ENCODE measurements around the gene GRM1.

DNA sequence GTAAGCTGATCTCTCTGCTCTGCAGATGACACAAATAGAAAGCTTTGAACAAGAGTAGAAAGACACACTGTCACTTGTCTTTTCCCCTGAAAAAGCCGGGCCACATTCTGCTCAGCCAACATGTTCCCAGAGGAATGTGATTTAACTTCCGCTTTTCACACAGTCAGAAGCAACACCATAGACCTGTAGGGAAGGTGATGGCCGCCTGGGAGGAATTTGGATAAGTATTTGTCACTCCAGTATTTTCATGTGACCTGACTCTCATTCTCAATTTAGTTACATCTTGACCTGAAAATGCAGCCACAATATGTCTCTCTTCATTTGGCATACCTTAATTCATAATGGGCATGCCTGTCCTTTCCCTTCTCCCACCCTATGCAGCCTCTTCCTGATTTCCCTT lies 2.0 kb upstream of the GRM1 start:
- TF ChIP-seq, protein P1, sequence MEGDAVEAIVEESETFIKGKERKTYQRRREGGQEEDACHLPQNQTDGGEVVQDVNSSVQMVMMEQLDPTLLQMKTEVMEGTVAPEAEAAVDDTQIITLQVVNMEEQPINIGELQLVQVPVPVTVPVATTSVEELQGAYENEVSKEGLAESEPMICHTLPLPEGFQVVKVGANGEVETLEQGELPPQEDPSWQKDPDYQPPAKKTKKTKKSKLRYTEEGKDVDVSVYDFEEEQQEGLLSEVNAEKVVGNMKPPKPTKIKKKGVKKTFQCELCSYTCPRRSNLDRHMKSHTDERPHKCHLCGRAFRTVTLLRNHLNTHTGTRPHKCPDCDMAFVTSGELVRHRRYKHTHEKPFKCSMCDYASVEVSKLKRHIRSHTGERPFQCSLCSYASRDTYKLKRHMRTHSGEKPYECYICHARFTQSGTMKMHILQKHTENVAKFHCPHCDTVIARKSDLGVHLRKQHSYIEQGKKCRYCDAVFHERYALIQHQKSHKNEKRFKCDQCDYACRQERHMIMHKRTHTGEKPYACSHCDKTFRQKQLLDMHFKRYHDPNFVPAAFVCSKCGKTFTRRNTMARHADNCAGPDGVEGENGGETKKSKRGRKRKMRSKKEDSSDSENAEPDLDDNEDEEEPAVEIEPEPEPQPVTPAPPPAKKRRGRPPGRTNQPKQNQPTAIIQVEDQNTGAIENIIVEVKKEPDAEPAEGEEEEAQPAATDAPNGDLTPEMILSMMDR (tag by site-specific recombination; IDR thresholded peaks at IDR 0.05), result no peak
- TF ChIP-seq ZNF214 (tag by site-specific recombination; IDR thresholded peaks at IDR 0.05; ENCODE audit: borderline replicate concordance) (no peak), ZNF140 (tag by site-specific recombination; IDR thresholded peaks at IDR 0.05) (no peak), PATZ1 (tag by site-specific recombination; IDR thresholded peaks at IDR 0.05) (no peak), KLF10 (tag by site-specific recombination; IDR thresholded peaks at IDR 0.05) (no peak)

Measured in HEK293 (cell line).